IPS DF 4.7 (cell line): ENCODE measurements around the gene ADM2.
"Not testable (repeated sequence)": the region's sequence is repeated elsewhere in the genome, so short reads cannot be mapped to it uniquely, and the experiment has no call there.

Experiments
- DNase-seq: peaks from one replicate; pipeline ENCODE4 v3.0.0-alpha.2; 2013; ENCODE audit warnings: low spot score; ENCODE audit errors: extremely low read depth

Gene ADM2

GRCh38 chr22:50505276-50505775 lies 24.0 kb downstream of the ADM2 start:
- no peak for DNase-seq

- DNase-seq: no peak
These were observed 24.6 kb downstream of the ADM2 start for GRCh38 chr22:50505776-50506610.

- no peak for DNase-seq
These were observed 25.5 kb downstream of the ADM2 start for GRCh38 chr22:50506611-50507420.

DNA sequence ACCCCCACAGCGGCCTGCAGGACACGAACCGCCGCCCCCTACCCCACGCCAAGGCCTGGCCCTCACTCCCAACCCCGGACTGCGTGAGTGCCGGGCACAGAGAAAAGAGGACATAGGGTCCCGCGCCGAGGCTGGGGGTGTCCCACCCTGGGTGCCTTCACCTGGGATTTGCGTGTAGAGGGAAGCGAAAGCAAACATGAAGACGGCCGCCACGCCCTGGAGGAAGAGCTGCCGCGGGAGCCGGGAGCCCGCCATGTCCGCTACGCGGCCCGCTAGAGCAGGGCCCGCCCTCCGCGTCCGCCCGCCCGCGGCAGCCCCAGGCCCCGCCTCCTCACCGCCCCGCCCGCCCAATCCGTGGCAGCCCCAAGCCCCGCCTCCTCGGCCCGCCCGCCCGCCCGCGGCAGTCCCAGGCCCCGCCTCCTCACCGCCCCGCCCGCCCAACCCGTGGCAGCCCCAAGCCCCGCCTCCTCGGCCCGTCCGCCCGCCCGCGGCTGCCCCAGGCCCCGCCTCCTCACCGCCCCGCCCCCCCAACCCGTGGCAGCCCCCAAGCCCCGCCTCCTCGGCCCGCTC lies 26.2 kb downstream of the ADM2 start, which contains the start of gene LMF2:
TSS of gene LMF2 (minus strand) at position 282 of the 570 bp plus-strand sequence. CDS start at position 255, 27 bp downstream.
- DNase-seq: no peak

DNA sequence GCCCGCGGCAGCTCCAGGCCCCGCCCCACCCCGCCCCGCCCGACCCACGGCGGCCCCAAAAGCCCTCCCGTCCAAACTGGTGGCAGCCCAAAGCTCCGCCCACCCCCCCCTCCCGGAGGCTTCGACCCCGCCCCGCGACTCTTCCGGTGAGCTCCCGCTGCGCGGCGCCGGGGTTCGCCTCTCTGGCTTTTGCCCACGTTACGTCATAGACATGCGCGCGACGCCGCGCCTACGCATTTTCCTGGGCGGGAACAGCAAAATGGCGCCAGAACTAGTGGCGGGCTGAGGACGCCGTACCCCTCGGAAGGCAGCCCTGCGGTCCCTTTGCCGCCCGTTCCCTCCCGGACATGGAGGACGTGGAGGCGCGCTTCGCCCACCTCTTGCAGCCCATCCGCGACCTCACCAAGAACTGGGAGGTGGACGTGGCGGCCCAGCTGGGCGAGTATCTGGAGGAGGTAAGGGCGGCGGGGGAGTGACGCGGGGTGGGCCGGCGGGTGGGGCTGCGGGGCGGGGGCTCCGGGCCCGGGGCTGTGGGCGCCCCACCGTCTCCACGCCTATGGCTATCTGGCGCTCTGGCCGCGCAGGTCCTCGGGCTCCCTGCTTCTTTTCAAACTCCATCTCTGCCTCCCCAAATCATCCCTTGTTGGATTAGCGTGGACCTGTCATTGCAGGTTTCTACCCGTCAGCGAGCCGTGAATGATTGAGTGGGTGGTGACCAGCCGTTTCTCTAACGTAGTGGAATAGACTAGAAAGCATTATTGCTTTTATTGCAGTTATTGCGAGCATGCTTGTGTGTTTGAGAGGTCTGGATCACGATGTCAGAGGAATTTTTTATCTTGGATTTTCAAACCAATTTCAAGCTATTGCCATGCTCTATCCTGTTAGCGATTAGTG lies 26.9 kb downstream of the ADM2 start, which contains the start of gene NCAPH2:
TSS of gene NCAPH2 (plus strand) at position 234 of the 894 bp plus-strand sequence. CDS start at position 348, 114 bp downstream.
- DNase-seq: peak; percentile 79

DNA sequence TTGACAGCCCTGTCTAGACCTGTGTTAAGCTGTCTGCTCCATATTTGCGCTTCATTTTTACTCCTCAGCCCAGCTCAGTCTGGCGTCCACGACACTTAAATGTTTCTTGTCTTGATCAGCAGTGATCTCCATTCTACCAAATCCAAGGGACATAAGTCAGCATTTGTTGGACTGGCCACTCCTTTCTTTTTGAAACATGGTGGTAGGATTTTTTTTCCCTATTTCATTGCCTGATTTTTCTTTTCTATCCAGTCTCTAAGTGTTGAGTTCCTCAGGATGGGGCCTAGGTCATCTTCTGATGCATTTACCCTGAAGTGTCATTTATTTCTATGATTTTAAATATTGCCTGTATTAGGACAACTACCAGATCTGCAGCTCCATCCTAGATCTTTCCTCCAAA lies 27.6 kb downstream of the ADM2 start:
- DNase-seq: no peak

DNA sequence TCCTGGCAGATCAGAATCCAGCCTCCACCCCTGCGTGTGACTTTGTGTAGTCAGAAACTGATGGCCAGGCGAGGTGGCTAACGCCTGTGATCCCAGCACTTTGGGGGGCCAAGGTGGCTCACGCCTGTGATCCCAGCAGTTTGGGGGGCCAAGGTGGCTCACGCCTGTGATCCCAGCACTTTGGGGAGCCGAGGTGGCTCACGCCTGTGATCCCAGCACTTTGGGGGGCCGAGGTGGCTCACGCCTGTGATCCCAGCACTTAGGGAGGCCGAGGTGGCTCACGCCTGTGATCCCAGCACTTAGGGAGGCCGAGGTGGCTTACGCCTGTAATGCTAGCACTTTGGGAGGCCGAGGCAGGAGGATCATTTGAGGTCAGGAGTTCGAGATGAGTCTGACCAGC lies 31.8 kb downstream of the ADM2 start:
- no peak for DNase-seq

DNA sequence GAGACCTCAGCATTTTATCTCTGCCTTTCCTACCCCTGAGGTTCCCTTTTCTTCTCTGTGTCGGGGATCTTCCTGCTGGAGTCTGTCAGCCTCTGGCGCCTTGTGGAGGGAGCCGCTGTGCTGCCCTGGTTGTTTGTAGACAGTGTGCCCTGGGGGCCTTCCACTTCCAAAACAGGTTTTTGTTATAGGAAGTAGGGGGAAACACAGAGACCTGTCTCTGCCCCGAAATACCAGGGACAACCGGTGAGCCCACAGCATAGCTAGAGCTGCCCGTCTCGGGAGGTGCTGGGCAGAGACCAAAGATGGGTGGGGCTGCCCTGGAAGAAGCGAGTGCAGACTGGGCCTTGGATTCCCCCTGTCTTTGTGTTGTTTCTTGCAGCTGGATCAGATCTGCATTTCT lies 34.7 kb downstream of the ADM2 start:
- no peak for DNase-seq

GRCh38 chr22:50516891-50517290 lies 35.5 kb downstream of the ADM2 start:
- no peak for DNase-seq

DNA sequence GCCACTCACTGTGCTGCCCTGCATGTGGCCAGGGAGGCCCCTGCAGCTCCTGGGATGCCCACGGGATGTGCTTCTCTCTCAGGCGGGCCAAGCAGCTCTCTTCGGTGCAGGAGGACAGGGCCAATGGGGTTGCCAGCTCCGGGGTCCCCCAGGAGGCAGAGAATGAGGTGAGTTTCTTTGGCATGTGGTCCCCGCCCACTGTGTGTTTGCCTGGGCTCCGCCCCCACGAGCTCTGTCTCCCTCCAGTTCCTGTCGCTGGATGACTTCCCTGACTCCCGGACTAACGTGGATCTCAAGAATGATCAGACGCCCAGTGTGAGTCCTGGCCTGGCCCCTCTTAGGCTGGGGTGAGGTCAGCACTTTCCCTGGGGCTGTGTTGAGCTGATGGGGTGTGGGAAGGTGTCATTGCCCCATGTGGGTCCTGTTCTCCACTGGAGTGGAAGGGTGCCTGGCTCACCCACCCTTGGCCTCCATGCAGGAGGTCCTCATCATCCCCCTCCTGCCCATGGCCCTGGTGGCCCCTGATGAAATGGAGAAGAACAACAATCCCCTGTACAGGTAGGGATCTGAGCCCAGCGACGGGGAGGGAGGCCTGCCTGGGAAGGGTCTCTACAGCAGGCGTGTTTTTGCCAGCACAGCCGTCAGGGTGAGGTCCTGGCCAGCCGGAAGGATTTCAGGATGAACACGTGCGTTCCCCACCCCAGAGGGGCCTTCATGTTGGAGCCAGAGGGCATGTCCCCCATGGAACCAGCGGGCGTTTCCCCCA lies 36.3 kb downstream of the ADM2 start:
- no peak for DNase-seq

- no peak for DNase-seq
These were observed 37.3 kb downstream of the ADM2 start for GRCh38 chr22:50518606-50519005.

GRCh38 chr22:50519151-50519550 lies 37.8 kb downstream of the ADM2 start:
- no peak for DNase-seq

- DNase-seq: not testable (repeated sequence)
These were observed 38.8 kb downstream of the ADM2 start for GRCh38 chr22:50520184-50520583.

DNA sequence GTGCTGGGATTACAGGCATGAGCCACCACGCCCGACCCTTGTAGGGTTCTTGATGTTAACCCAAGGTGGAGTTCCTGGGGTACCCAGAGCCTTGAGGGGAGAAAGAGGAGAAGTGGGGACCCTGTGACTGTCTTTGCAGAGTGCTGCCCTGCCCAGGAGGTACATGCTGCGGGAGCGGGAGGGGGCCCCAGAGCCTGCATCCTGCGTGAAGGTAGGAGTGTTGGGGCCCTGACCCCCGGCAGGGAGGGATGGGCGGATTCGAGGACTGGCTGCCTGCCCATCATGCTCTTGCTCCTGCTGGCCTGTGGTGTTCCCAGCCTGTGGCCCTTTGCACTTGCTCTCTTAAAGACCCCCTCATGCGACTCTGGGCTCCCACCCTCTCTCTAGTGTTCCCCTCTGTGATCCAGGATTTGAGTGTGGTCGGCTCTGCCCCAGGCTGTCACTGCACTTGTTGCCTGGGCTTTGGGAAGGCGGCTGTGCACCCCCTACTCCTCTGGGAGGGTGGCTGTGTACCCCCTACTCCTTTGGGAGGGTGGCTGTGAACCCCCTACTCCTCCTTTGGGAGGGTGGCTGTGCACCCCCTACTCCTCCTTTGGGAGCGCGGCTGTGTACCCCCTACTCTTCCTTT lies 39.6 kb downstream of the ADM2 start:
- no peak for DNase-seq

DNA sequence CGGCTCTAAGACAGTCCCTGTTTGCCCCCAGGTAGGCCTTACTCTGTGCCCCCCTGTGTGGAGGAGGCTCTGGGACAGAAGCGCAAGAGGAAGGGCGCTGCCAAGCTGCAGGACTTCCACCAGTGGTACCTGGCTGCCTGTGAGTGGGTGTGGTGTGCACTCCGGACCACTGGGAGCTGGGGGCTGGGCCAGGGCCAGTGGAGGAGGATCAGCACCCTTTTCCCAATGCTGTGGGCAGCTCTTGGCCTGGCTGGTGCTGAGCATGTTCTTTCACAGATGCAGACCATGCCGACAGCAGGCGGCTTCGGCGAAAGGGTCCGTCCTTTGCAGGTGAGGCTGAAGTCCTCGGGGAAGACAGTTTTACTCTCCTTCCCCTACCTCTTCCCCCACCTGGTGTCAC lies 40.4 kb downstream of the ADM2 start:
- DNase-seq: no peak

DNA sequence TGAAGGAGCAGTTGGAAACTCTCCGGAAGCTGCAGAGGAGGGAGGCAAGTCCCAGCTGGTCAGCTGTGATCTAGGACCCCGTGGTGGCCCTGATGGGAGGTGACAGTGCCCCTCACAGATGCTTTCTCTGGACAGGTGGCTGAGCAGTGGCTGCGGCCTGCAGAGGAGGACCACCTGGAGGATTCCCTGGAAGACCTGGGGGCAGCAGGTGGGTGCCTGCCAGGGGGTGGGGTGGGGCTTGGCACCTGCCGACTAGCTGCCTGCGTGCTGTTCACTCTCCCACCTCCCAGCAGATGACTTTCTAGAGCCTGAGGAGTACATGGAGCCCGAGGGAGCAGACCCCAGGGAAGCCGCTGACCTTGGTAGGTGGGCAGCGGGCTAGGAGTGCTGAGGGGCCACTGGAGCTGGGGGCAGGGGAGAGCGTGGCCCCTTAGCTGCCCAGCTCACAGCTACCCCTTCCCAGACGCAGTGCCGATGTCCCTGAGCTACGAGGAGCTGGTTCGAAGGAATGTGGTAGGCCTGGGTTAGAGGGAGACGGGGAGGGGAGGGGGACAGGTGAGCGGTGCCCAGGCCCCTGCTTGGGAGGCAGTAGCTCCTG lies 41.0 kb downstream of the ADM2 start:
- DNase-seq: no peak

DNA sequence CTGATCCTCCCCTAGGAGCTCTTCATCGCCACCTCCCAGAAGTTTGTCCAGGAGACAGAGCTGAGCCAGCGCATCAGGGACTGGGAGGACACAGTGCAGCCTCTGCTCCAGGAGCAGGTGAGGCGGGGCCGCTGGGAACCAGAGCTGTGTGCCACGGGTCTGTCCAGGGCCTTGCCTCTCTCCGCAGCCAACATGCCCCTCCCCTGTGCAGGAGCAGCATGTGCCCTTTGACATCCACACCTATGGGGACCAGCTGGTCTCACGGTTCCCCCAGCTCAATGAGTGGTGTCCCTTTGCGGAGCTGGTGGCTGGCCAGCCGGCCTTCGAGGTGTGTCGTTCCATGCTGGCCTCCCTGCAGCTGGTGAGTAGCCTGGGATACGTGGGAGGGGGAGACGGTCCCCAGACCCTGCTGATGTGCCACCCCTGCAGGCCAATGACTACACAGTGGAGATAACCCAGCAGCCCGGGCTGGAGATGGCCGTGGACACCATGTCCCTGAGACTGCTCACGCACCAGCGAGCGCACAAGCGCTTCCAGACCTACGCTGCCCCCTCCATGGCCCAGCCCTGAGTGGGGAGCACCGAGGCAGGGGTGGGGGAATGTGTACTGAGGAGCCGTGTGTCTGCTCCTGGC lies 41.6 kb downstream of the ADM2 start:
- DNase-seq: no peak

- DNase-seq: no peak
These were observed 42.1 kb downstream of the ADM2 start for GRCh38 chr22:50523458-50523805.
